Stimulated activated naive CD8-positive, alpha-beta T cell treated with anti-CD3 and anti-CD28 coated beads, Interleukin-15, amount 100 ng/mL, for 72 hours (primary cell): Measurements from ENCODE around the gene EIF4EBP3.
A peak's percentile ranks its signal among the peaks of the same experiment; 100 is the strongest.
"Not testable (repeated sequence)": the region's sequence is repeated elsewhere in the genome, so short reads cannot be mapped to it uniquely, and the experiment has no call there.

Experiments
- ATAC-seq: fragments of 150-1000 bp; cut with Tn5 transposase; 2 replicates; pipeline ENCODE4 v1.10.0; 2021; ENCODE audit warnings: mild to moderate bottlenecking, moderate library complexity
- DNase-seq, 2 donors: peaks; one replicate each; pipeline ENCODE4 v3.0.0; 2021 to 2022
- H3K27ac Mint-ChIP-seq, 2 donors: one replicate each; pipeline ENCODE4 v1.8.0; 2022; ENCODE audit warnings: mild to moderate bottlenecking in 2 of 2, mixed read lengths in 2 of 2, moderate library complexity in 2 of 2
- H3K27me3 Mint-ChIP-seq: one replicate; pipeline ENCODE4 v1.8.0; 2022; ENCODE audit warnings: mixed read lengths
- H3K4me1 Mint-ChIP-seq: one replicate; pipeline ENCODE4 v1.8.0; 2022; ENCODE audit warnings: mild to moderate bottlenecking, mixed read lengths
- H3K4me3 Mint-ChIP-seq, 2 donors: one replicate each; pipeline ENCODE4 v1.8.0; 2022; ENCODE audit warnings: mild to moderate bottlenecking in 2 of 2, mixed read lengths in 2 of 2, moderate library complexity in 1 of 2
- H3K9me3 Mint-ChIP-seq, 2 donors: one replicate each; pipeline ENCODE4 v1.8.0; 2022; ENCODE audit warnings: mixed read lengths in 2 of 2

Gene EIF4EBP3

DNA sequence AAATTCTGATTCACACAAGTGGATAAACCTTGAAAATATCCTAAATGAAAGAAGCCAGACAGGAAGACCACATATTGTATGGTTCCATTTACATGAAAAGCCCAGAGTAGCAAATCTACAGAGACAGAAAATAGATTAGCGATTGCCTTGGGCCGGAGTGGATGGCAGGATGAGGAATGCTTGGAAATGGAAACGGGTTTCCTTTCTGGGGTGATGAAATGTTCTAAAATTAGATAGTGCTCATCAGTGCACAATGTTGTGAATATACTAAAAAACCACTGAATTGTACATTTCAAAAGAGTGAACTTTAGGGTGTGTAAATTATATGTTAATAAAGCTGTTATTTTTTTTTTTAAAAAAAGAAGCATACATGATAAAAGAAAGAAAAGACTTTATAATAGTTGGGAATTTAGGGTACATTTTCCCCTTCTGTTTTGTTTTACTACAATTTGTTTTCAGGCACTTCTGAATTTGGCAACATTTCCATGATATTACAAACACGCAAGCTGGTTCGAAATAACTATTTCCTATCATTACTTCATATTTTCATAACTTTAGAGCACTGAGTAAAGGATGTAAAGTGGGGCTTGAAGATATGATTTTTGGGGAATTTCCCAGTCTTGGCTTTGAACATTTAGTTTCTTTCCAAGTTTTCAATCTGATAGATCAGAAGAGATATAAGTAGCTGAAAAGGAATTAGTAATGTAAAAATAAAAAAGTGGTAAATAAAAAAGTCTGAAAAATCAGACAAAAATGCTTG, 41.0 kb downstream of the EIF4EBP3 start:
- Mint-ChIP-seq H3K27me3 (peaks cover 2% of the 10 kb centered on the region), H3K4me3 (no peak overlapping the region), H3K9me3 (no peaks in the 10 kb centered on the region), H3K4me1 (no peaks in the 10 kb centered on the region), H3K27ac (no peak overlapping the region)
- DNase-seq (no peak), ATAC-seq (no peak)

GRCh38 chr5:140590861-140591260, 43.4 kb downstream of the EIF4EBP3 start:
- Mint-ChIP-seq H3K4me3 (no peak overlapping the region), H3K4me1 (peaks cover 7% of the 10 kb centered on the region), H3K27me3 (no peaks in the 10 kb centered on the region), H3K27ac (no peak overlapping the region), H3K9me3 (no peaks in the 10 kb centered on the region)
- DNase-seq (no peak), ATAC-seq (no peak)

DNA sequence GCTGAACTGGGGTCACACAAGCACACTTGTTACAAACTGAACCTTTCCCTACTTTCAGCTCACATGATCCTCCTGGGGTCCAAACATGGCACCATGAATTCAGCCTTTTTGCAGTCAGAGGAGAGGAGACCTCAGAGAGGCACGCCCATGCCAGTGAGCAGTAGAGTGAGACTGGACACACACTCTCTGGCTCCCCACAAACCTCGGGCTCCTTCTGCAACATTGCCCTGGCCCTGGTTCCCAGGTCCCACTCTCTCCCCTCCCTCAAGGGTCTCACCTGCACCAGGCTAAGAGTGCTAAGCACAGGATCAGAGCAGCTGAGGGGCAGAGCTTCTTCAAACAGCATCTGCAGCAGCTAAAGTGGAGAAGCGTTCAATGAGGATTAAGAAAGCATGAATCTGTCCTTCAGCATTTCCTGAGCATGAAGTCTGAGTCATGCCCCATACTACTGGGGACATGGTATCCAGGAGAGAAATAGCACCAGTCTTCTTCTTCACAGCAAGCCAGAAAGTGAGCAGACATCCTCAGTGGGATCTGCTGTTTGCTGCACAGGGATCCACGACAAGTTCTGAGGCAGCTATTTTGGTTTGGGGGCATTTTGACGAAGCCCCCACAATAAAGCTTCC, 44.4 kb downstream of the EIF4EBP3 start:
- ATAC-seq (no peak), DNase-seq (no peak)
- no peak overlapping the region for H3K27ac Mint-ChIP-seq
- H3K27me3 Mint-ChIP-seq, result no peaks in the 10 kb centered on the region
- H3K4me1 Mint-ChIP-seq, result peaks cover 8% of the 10 kb centered on the region
- no peaks in the 10 kb centered on the region for H3K9me3 Mint-ChIP-seq
- H3K4me3 Mint-ChIP-seq, result no peak overlapping the region

- H3K27me3 Mint-ChIP-seq, H3K9me3 Mint-ChIP-seq, DNase-seq, H3K27ac Mint-ChIP-seq, H3K4me1 Mint-ChIP-seq, ATAC-seq: not testable (repeated sequence)
- H3K4me3 Mint-ChIP-seq, result peak overlapping the region in 1 of 2 donors; percentile 44
Measured at GRCh38 chr5:140593070-140593469, 45.6 kb downstream of the EIF4EBP3 start.

DNA sequence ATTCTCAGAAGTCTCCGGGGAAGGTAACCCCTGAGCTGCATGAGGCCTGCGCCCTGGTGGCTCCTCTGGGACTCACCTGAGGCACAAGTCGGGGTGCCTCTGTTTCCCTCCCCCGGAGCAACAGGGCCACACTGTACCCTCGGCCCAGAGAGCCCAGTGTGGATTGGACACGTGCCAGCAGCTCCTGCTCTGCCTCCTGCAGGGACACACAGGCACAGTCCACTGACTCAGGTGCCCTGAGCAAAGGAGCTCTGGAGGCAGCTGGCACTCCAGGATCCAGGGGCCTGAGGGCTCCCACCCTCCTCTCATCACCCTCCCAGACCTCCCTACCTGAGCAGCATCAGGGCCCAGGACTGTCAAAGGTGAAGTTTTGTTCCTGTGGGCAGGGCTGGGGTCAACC, 46.7 kb downstream of the EIF4EBP3 start:
- Mint-ChIP-seq H3K27ac (no peak overlapping the region), H3K9me3 (no peaks in the 10 kb centered on the region), H3K4me3 (no peak overlapping the region), H3K4me1 (peaks cover 8% of the 10 kb centered on the region), H3K27me3 (no peaks in the 10 kb centered on the region)
- no peak for DNase-seq
- no peak for ATAC-seq

- Mint-ChIP-seq H3K27me3 (no peaks in the 10 kb centered on the region), H3K4me3 (no peak overlapping the region), H3K9me3 (no peaks in the 10 kb centered on the region), H3K4me1 (peaks cover 8% of the 10 kb centered on the region), H3K27ac (no peak overlapping the region)
- ATAC-seq, result no peak
- DNase-seq, result no peak
Measured at GRCh38 chr5:140595538-140596300, 48.3 kb downstream of the EIF4EBP3 start.

DNA sequence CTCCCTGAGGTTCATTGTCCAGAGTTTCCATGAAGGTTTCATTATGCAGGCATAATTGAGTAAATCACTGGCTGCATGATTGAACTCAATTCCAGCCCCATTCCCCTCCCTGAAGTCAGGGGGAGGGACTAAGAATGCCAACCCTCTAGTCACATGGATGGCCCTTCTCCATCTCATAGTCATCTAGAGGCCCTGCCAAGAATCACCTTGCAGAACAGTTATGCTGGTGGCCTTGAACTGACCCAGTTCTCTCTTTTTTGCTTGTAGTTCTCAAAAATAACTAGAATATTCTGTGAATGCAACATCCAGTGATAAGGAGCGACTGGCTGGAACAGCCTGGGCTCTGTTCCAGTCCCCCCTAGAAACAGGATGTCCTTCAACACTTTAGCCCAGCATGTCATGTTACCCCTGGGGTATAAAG, 48.9 kb downstream of the EIF4EBP3 start:
- no peak overlapping the region for H3K27ac Mint-ChIP-seq
- no peaks in the 10 kb centered on the region for H3K27me3 Mint-ChIP-seq
- DNase-seq (no peak), ATAC-seq (no peak)
- H3K4me1 Mint-ChIP-seq, result peaks cover 8% of the 10 kb centered on the region
- H3K9me3 Mint-ChIP-seq, result no peaks in the 10 kb centered on the region
- no peak overlapping the region for H3K4me3 Mint-ChIP-seq

GRCh38 chr5:140598836-140599235, 51.4 kb downstream of the EIF4EBP3 start:
- DNase-seq (no peak), ATAC-seq (no peak)
- H3K4me1 Mint-ChIP-seq, result peaks cover 8% of the 10 kb centered on the region
- no peaks in the 10 kb centered on the region for H3K27me3 Mint-ChIP-seq
- no peaks in the 10 kb centered on the region for H3K9me3 Mint-ChIP-seq
- no peak overlapping the region for H3K27ac Mint-ChIP-seq
- H3K4me3 Mint-ChIP-seq, result no peak overlapping the region
